DND-41 (cell line): ENCODE results near the gene C1R.

Experiments
- ATAC-seq: fragments of 200-7000 bp; cut with Tn5 transposase; 3 replicates; pipeline ENCODE4 v1.9.1; 2021; ENCODE audit warnings: low read depth; ENCODE audit not compliant: insufficient read depth
- DNase-seq: peaks from one replicate; pipeline ENCODE4 v3.0.0-alpha.2; 2020
- H2AFZ ChIP-seq: 2 replicates; pipeline ENCODE4 v1.6.0; 2012; ENCODE audit warnings: low read depth, low read length
- H3K27ac ChIP-seq: 2 replicates; pipeline ENCODE4 v1.5.1; 2012; ENCODE audit warnings: low read length, inconsistent platforms
- H3K27me3 ChIP-seq: fragments of 200-600 bp; sonication (generic); 2 replicates; pipeline ENCODE4 v1.6.0; 2012; ENCODE audit warnings: low read length, mild to moderate bottlenecking, inconsistent platforms; ENCODE audit not compliant: insufficient read depth, poor library complexity
- H3K36me3 ChIP-seq: 2 replicates; pipeline ENCODE4 v1.5.1; 2012; ENCODE audit warnings: low read length, inconsistent platforms; ENCODE audit not compliant: insufficient read depth
- H3K4me1 ChIP-seq: 2 replicates; pipeline ENCODE4 v1.5.1; 2012; ENCODE audit warnings: mild to moderate bottlenecking, low read length; ENCODE audit not compliant: insufficient read depth
- H3K4me2 ChIP-seq: 2 replicates; pipeline ENCODE4 v1.6.0; 2012; ENCODE audit warnings: mild to moderate bottlenecking, moderate library complexity, low read length, inconsistent platforms; ENCODE audit not compliant: insufficient read depth
- H3K4me3 ChIP-seq, 2 experiments: fragments of 200-600 bp in 1 of 2; shearing (Covaris generic) in 1 of 2; 2 replicates each; pipeline ENCODE4 v1.5.1; 2012 to 2016; ENCODE audit warnings: inconsistent platforms in 2 of 2, low read length in 2 of 2, mild to moderate bottlenecking in 2 of 2, low read depth in 1 of 2, moderate library complexity in 1 of 2
- H3K79me2 ChIP-seq: 2 replicates; pipeline ENCODE4 v1.6.0; 2012; ENCODE audit warnings: low read length, inconsistent platforms; ENCODE audit not compliant: insufficient read depth
- H3K9ac ChIP-seq: 2 replicates; pipeline ENCODE4 v1.6.0; 2012; ENCODE audit warnings: low read depth, mild to moderate bottlenecking, inconsistent platforms, low read length, moderate library complexity
- H3K9me3 ChIP-seq: 2 replicates; pipeline ENCODE4 v1.5.1; 2012; ENCODE audit warnings: low read length, moderate library complexity, mild to moderate bottlenecking, inconsistent platforms; ENCODE audit not compliant: insufficient read depth, severe bottlenecking
- H4K20me1 ChIP-seq: 2 replicates; pipeline ENCODE4 v1.6.0; 2012; ENCODE audit warnings: low read length; ENCODE audit not compliant: insufficient read depth
- CTCF ChIP-seq: IDR thresholded peaks from 2 replicates; pipeline ENCODE4 v1.5.1; 2012; ENCODE audit warnings: borderline replicate concordance, low read length, moderate library complexity, mild to moderate bottlenecking; ENCODE audit not compliant: poor library complexity, severe bottlenecking; ENCODE audit errors: extremely low read depth
- EZH2 ChIP-seq: IDR thresholded peaks from 3 replicates; pipeline ENCODE4 v1.6.1; 2012; ENCODE audit warnings: borderline replicate concordance, low read depth, mild to moderate bottlenecking, moderate library complexity, low read length, inconsistent platforms; ENCODE audit not compliant: severe bottlenecking

The C1R gene

GRCh38 chr12:7083125-7083524 lies 9.1 kb downstream of the C1R start:
- TF ChIP-seq EZH2 (no peak), CTCF (no peak)
- H3K4me1 ChIP-seq, result no peaks in the 10 kb centered on the region
- DNase-seq, result no peak

GRCh38 chr12:7081037-7081436 lies 11.2 kb downstream of the C1R start:
- Histone ChIP-seq H2AFZ (no peak overlapping the region), H3K9ac (no peak overlapping the region), H3K79me2 (no peaks in the 10 kb centered on the region), H3K4me3 (no peak overlapping the region), H3K27me3 (peaks cover 7% of the 10 kb centered on the region), H4K20me1 (no peaks in the 10 kb centered on the region), H3K36me3 (no peaks in the 10 kb centered on the region), H3K4me1 (no peaks in the 10 kb centered on the region), H3K27ac (no peak overlapping the region), H3K9me3 (peaks cover 3% of the 10 kb centered on the region), H3K4me2 (no peak overlapping the region)
- ATAC-seq (no peak), DNase-seq (no peak)
- no peak for TF ChIP-seq EZH2
- no peak for TF ChIP-seq CTCF

More at GRCh38 chr12:7083125-7083524, 9.1 kb downstream of the C1R start:
- ATAC-seq, result no peak
- H4K20me1 ChIP-seq, result no peaks in the 10 kb centered on the region
- H3K27me3 ChIP-seq, result no peaks in the 10 kb centered on the region
- H3K9me3 ChIP-seq, result peaks cover 3% of the 10 kb centered on the region
- H3K36me3 ChIP-seq, result no peaks in the 10 kb centered on the region
- H3K27ac ChIP-seq, result no peak overlapping the region
- H2AFZ ChIP-seq, result no peak overlapping the region
- H3K4me3 ChIP-seq, result no peak overlapping the region
- no peak overlapping the region for H3K4me2 ChIP-seq
- no peak overlapping the region for H3K9ac ChIP-seq
- H3K79me2 ChIP-seq, result no peaks in the 10 kb centered on the region

- DNase-seq, result no peak
- TF ChIP-seq CTCF, result no peak
- no peak for TF ChIP-seq EZH2
- no peak overlapping the region for H3K4me2 ChIP-seq
Measured at GRCh38 chr12:7079826-7080125, 12.5 kb downstream of the C1R start.

GRCh38 chr12:7078163-7078562 lies 14.1 kb downstream of the C1R start:
- Histone ChIP-seq H2AFZ (no peak overlapping the region), H4K20me1 (no peaks in the 10 kb centered on the region), H3K4me3 (no peak overlapping the region), H3K9ac (no peak overlapping the region), H3K27me3 (peaks cover 7% of the 10 kb centered on the region), H3K79me2 (no peaks in the 10 kb centered on the region), H3K36me3 (no peaks in the 10 kb centered on the region), H3K4me2 (no peak overlapping the region), H3K9me3 (no peaks in the 10 kb centered on the region), H3K27ac (no peak overlapping the region), H3K4me1 (no peaks in the 10 kb centered on the region)
- DNase-seq, result no peak
- no peak for TF ChIP-seq EZH2
- peak; percentile 13 for TF ChIP-seq CTCF
- no peak for ATAC-seq

More at GRCh38 chr12:7079826-7080125, 12.5 kb downstream of the C1R start:
- Histone ChIP-seq H3K27me3 (peaks cover 7% of the 10 kb centered on the region), H4K20me1 (no peaks in the 10 kb centered on the region), H3K4me1 (no peaks in the 10 kb centered on the region), H3K4me3 (no peak overlapping the region), H3K27ac (no peak overlapping the region), H3K9ac (no peak overlapping the region), H3K9me3 (no peaks in the 10 kb centered on the region), H3K79me2 (no peaks in the 10 kb centered on the region), H3K36me3 (no peaks in the 10 kb centered on the region), H2AFZ (no peak overlapping the region)
- ATAC-seq, result no peak
